C4-2B (cell line): ENCODE results near the gene PLEKHA5.
"Not testable (repeated sequence)": the region's sequence is repeated elsewhere in the genome, so short reads cannot be mapped to it uniquely, and the experiment has no call there.

ENCODE experiments used
- H3K27ac ChIP-seq: fragments of 450-650 bp; 2 replicates; pipeline ENCODE4 v1.5.1; 2017
- ZFX ChIP-seq: fragments of 450-650 bp; IDR thresholded peaks from 2 replicates; pipeline ENCODE4 v1.6.1; 2017
- TF ChIP-seq, protein P1 (sequence below): fragments of 450-650 bp; conservative IDR thresholded peaks from 2 replicates; pipeline ENCODE4 v1.5.1; 2017; ENCODE audit warnings: mild to moderate bottlenecking

Gene PLEKHA5

DNA sequence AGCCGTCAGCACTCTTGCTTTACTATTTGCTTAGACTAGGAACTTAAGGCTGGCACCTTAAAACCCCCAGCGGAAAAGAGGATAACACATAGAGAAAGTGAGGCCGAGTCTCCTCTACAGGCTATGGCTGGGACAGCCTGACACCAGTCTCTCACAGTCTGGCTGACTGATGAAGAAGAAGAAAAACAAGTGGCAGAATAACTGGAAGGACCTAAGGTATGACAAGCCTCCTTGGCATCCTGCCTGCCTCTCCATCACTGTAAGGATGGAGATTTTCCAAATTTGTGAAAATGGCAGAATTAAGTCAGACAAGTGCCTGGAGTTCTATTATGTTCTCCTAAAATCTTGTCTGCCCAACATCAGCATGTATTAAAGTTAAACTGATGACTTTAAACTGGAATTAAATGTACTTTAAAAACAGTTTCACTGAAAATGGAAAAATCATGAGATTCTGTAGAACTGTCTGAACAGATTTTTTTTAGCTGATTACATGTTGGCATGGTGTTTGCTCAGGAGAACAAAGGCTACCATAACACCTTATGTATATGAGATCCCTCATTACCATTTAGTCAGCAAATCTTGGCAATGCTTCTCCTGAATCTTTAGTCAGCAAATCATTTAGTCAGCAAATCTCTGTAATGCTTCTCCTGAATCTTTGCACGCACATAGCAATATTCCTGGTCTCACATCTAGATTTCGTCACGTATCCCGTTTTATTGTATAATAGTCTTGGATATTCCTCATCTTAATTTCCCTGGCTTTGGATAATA is 169.5 kb downstream of the PLEKHA5 start:
- no peak overlapping the region for H3K27ac ChIP-seq
- TF ChIP-seq, protein P1, sequence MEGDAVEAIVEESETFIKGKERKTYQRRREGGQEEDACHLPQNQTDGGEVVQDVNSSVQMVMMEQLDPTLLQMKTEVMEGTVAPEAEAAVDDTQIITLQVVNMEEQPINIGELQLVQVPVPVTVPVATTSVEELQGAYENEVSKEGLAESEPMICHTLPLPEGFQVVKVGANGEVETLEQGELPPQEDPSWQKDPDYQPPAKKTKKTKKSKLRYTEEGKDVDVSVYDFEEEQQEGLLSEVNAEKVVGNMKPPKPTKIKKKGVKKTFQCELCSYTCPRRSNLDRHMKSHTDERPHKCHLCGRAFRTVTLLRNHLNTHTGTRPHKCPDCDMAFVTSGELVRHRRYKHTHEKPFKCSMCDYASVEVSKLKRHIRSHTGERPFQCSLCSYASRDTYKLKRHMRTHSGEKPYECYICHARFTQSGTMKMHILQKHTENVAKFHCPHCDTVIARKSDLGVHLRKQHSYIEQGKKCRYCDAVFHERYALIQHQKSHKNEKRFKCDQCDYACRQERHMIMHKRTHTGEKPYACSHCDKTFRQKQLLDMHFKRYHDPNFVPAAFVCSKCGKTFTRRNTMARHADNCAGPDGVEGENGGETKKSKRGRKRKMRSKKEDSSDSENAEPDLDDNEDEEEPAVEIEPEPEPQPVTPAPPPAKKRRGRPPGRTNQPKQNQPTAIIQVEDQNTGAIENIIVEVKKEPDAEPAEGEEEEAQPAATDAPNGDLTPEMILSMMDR: no peak

DNA sequence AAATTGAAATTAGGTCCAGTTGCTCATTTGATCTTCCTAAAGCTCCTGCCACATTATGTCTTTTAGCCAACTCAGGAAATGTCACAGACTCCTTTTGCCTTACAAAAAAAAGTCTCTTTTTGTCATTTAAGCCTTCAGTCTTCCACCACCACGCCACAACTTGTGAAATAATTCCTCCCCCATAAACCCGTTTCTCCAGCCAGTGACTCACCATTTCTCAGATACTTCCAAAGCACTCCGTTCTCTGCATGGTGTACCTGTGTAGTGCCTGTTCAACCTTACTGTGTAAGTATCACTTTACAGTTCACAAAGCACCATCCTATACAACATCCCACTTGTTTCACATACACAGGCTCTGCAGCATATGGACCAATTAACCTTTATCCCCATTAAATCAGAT is 170.2 kb downstream of the PLEKHA5 start:
- TF ChIP-seq ZFX: no peak
- TF ChIP-seq, protein P1: no peak
- H3K27ac ChIP-seq: no peak overlapping the region

DNA sequence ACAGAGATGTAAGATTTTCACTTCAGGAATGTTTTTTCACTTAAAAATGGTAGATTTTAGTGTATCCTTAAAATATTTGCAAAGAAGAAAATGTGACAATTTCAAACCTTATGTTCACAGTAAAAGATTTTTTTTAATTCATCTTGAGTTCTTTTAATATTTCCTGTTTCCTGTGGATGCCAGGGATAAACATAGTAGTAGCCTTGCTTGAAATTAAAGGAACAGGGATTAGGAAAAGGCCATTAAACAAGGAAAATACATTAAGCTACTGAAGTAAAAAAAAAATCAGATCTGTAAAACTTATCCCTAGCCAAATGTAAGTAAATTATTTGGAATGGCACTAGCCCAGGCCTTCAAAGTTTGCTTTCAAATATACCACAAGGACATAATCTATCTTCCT is 171.7 kb downstream of the PLEKHA5 start:
- no peak overlapping the region for H3K27ac ChIP-seq
- TF ChIP-seq, protein P1: no peak
- no peak for TF ChIP-seq ZFX

GRCh38 chr12:19301688-19302087 is 172.2 kb downstream of the PLEKHA5 start:
- no peak overlapping the region for H3K27ac ChIP-seq
- TF ChIP-seq, protein P1: no peak
- TF ChIP-seq ZFX: no peak

DNA sequence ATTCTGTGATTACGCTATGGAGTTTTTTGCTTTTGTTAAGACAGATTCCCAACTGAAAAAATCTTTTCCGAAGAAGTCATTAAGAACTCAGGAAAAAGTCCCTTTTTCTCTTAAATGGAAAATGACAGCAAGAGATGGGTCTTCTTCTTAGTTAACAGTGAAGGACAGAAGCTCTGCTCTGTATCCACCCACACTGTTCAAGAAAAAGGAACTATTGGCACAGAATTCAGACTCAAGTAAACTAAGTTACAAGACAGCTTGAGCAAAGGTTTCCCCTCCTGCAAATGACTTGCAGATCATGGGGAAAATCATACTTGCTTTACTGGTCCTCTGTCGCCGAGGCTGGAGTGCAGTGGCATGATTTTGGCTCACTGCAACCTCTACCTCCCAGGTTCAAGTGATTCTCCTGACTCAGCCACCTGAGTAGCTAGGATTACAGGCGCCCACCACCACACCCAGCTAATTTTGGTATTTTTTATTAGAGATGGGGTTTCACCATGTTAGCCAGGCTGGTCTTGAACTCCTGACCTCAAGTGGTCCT is 172.6 kb downstream of the PLEKHA5 start:
- 0 out of 2 replicates have a peak overlapping the region, but pooled peaks have one; percentile 11 for H3K27ac ChIP-seq
- TF ChIP-seq ZFX: no peak
- TF ChIP-seq, protein P1: no peak

DNA sequence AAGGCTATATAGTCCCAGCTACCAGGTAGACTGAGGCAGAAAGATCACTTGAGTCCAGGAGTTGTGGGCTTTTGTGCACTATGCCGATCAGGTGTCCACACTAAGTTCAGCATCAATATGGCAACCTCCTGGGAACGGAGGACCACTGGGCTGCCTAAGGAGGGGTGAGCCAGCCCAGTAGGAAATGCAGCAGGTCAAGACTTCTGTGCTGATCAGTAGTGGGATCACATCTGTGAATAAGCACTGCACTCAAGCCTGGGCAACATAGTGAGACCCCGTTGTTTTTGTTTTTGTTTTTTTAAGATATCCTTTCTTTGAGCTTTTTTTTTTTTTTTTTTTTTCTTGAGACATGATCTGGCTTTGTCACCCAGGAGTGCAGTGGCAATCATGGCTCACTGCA is 174.0 kb downstream of the PLEKHA5 start:
- H3K27ac ChIP-seq: peak overlapping the region; percentile 33; the same call in 1 of the 2 replicates
- TF ChIP-seq ZFX: no peak
- TF ChIP-seq, protein P1: no peak

GRCh38 chr12:19304149-19304750 is 174.7 kb downstream of the PLEKHA5 start:
- TF ChIP-seq, protein P1: no peak

DNA sequence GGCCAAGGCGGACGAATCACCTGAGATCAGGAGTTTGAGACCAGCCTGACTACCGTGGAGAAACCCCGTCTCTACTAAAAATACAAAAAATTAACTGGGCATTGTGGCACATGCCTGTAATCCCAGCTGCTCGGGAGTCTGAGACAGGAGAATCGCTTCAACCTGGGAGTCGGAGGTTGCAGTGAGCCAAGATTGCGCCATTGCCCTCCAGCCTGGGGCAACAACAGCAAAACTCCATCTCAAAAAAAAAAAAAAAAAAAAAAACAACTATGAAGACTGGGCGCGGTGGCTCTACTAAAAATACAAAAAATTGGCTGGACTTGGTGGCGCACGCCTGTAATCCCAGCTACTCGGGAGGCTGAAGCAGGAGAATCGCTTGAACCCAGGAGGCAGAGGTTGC is 176.1 kb downstream of the PLEKHA5 start:
- H3K27ac ChIP-seq: not testable (repeated sequence)

More at GRCh38 chr12:19304149-19304750, 174.7 kb downstream of the PLEKHA5 start:
- H3K27ac ChIP-seq: peak overlapping the region; percentile 33
